Measurements from ENCODE around the gene SLC19A1. TPM values are rescaled to one million over a fixed set of nuclear protein-coding genes. Genes with fewer than 3 reads are reported as not detected.
A peak's percentile ranks its signal among the peaks of the same experiment; 100 is the strongest.

Gene SLC19A1
- 63.1 TPM for polyA plus RNA-seq (2012; ENCODE audit: insufficient read depth, insufficient read length, low read depth)

DNA sequence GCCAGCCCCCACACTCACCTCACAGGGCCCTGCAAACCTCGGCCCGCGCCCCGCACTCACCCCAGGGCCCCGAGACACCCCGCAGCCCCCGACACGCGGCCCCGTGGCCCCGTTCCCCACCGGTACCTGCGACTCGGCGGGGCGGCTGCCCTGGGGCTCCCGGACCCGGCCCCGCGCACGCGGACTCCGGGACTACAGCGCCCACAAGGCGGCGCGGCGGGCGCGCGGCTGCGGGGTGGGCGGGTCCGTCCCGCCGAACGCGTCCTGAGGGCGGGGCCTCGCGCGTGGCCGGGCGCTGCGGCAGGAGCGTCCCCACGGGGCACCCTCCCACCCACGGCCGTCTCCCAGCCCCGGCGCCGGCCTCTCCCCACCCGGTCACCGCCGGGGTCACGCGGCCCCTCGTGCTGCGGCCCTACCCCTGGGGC, at the start of gene SLC19A1:
SLC19A1 (minus strand) TSS at position 199 of the 425 bp plus-strand sequence. CDS start 4,481 bp downstream, outside the sequence.
- TF ChIP-seq, protein P1, sequence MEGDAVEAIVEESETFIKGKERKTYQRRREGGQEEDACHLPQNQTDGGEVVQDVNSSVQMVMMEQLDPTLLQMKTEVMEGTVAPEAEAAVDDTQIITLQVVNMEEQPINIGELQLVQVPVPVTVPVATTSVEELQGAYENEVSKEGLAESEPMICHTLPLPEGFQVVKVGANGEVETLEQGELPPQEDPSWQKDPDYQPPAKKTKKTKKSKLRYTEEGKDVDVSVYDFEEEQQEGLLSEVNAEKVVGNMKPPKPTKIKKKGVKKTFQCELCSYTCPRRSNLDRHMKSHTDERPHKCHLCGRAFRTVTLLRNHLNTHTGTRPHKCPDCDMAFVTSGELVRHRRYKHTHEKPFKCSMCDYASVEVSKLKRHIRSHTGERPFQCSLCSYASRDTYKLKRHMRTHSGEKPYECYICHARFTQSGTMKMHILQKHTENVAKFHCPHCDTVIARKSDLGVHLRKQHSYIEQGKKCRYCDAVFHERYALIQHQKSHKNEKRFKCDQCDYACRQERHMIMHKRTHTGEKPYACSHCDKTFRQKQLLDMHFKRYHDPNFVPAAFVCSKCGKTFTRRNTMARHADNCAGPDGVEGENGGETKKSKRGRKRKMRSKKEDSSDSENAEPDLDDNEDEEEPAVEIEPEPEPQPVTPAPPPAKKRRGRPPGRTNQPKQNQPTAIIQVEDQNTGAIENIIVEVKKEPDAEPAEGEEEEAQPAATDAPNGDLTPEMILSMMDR (IDR thresholded peaks at IDR 0.05; ENCODE audit: low read depth, low read length), result no peak
- Histone ChIP-seq H3K9me3 (no peaks in the 10 kb centered on the region), H3K36me3 (peaks cover 12% of the 10 kb centered on the region), H3K4me1 (0 out of 2 replicates have a peak, but pooled peaks cover 2% of the 10 kb centered on the region), H3K4me3 (ENCODE audit: low read depth, low read length) (peak within 1 kb of the TSS; percentile 66), H3K27me3 (no peaks in the 10 kb centered on the region)
- DNase-seq, result peak; percentile 85

DNA sequence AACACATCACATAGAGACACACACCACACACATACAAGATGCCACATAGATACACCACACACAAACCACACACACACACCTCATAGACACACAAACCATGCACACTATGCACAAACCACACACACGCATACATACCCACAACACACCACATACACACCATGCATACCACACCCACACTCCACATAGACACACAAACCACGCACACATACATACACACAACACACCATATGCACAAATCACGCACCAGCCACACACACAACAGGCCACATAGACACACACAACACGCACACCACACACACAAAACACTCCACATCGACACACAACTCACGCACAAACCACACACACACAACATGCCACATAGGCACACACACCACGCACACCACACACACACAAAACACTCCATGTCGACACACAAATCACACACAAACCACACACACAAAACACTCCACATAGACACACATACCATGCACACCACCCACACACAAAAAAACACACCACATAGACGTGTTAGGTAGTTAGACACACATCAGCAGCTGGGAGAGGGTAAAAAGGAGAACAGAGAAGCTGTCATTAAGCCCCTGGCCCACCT, 49.5 kb upstream of the SLC19A1 start:
- DNase-seq, result no peak
- Histone ChIP-seq H3K27me3 (no peaks in the 10 kb centered on the region), H3K4me1 (peaks cover 10% of the 10 kb centered on the region)

DNA sequence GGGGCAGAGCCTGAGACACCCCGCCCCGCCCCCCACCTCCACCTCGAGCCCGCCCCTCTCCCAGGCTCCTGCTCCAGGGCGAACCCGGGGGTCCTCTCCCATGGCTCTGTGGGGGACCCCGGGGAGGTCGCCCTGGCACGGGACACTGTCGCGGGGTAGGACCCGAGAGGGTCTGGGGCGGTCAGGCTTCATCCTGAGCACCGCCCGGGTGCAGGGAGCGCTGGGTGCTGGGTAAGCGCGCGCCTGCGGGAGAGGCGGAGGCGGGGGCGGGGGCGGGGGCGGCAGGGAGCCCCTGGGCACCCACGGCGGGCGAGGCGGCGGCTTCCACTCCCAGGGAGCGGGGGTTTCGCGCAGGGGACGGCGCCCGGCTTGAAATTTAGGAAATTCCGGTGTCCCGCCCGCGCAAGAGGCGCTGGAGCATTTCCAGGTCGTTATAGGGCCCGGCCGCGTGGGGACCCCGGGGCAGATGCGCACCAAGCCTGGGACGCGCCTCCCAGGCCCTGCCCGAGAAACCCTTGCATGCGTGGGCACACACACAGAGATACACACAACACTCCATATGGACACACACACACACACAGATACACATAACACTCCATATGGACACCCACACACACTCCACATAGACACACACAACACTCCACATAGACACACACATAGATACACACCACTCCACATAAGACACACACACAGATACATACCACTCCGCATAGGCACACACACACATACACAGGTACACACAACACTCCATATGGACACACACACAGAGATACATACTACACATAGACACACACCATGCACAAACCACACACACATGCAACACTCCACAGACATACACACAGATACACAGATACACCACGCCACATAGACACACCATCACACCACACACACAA, 48.7 kb upstream of the SLC19A1 start:
- no peaks in the 10 kb centered on the region for H3K36me3 ChIP-seq
- TF ChIP-seq, protein P1 (IDR thresholded peaks at IDR 0.05; ENCODE audit: low read depth, low read length), result no peak
- peaks cover 4% of the 10 kb centered on the region for H3K9me3 ChIP-seq
- peak; percentile 51 for DNase-seq
- peak overlapping the region; percentile 45 for H3K4me3 ChIP-seq (ENCODE audit: low read depth, low read length)
- peaks cover 4% of the 10 kb centered on the region for H3K4me1 ChIP-seq
- H3K27me3 ChIP-seq, result no peaks in the 10 kb centered on the region

More for the DNA sequence above, 49.5 kb upstream of the SLC19A1 start:
- Histone ChIP-seq H3K36me3 (no peaks in the 10 kb centered on the region; the same call in 1 of the 2 replicates), H3K9me3 (peaks cover 4% of the 10 kb centered on the region), H3K4me3 (ENCODE audit: low read depth, low read length) (no peak overlapping the region)
- TF ChIP-seq, protein P1 (IDR thresholded peaks at IDR 0.05; ENCODE audit: low read depth, low read length), result no peak

DNA sequence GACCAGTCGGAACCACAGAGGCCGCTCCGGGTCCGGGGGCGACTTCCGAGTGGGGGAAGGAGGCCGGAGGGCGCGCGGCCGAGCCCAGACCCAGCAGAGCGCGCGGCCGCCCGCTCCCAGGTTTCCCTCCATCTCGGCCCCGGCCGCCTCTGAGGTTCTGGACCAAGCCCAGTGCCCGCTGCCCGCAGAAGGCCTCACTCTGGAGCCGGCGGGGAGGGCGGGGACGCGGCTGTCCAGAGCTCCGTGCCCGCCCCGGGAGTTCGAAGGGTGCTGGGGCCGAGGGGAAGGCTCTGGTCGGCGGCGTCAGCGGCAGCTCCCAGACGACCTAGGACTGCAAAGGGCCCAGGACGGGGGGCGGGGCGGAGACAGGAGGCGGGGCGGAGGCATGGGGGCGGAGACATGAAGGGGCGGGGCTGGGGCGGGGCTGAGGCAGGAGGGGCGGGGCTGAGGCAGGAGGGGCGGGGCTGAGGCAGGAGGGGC, 48.0 kb upstream of the SLC19A1 start:
- peak; percentile 79 for DNase-seq
- H3K27me3 ChIP-seq, result no peaks in the 10 kb centered on the region
- TF ChIP-seq, protein P1 (IDR thresholded peaks at IDR 0.05; ENCODE audit: low read depth, low read length), result no peak
- H3K9me3 ChIP-seq, result peaks cover 4% of the 10 kb centered on the region
- H3K4me3 ChIP-seq (ENCODE audit: low read depth, low read length), result no peak overlapping the region; the same call in 1 of the 2 replicates
- H3K36me3 ChIP-seq, result no peaks in the 10 kb centered on the region
- peaks cover 4% of the 10 kb centered on the region for H3K4me1 ChIP-seq

DNA sequence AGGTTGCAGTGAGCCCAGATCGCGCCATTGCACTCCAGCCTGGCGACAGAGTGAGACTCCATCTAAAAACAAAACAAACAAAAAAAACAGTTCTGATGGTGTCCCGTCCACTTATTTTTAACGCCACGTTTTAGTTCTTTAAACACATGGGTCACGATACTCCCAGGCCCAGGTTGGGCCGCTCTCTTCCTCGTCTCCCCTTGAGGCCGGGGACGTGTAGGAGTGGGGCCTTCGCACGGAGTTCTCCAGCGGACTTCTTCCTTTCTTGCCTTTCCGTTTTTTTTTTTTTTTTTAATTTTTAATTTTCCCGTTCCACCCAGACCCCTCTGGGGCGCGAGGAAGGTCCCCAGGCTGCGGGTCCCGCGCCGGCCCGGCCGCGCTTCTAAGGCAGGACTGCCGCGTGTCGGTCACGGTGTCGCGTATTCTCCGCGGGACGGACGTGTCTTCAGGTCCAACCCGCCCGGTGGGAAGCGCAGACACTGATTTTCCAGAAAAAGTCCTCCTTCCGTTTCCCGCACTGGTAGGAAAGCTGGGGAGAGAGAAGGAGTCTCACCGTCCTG, 47.5 kb upstream of the SLC19A1 start:
- DNase-seq, result no peak
- no peaks in the 10 kb centered on the region for H3K36me3 ChIP-seq
- H3K4me1 ChIP-seq, result peaks cover 4% of the 10 kb centered on the region
- H3K4me3 ChIP-seq (ENCODE audit: low read depth, low read length), result no peak overlapping the region
- H3K9me3 ChIP-seq, result peaks cover 4% of the 10 kb centered on the region
- H3K27me3 ChIP-seq, result no peaks in the 10 kb centered on the region
- TF ChIP-seq, protein P1 (IDR thresholded peaks at IDR 0.05; ENCODE audit: low read depth, low read length), result no peak

Data from BE2C (cell line).